Posterior cingulate gyrus (tissue), 11 donors: ENCODE results near the gene CCDC40.

Experiments used
- DNase-seq, 10 donors: peaks; one replicate each; pipeline versions ENCODE4 v3.0.0 to v3.0.0-alpha.2; 2020 to 2021; ENCODE audit warnings: mixed read lengths in 3 of 10
- intact Hi-C: fragments of 100-400 bp; cut with DNase I; formaldehyde crosslinking; loops from one replicate; pipeline ENCODE4 v1.15.1; 2023

Gene CCDC40

GRCh38 chr17:80017226-80018010, 19.0 kb upstream of the CCDC40 start:
- DNase-seq = peak in 3 of 10 donors; percentile 44 to 62 (median 54)
- intact Hi-C loops = no loop called here

GRCh38 chr17:80018917-80019651, 17.4 kb upstream of the CCDC40 start:
- DNase-seq = peak in 1 of 10 donors; percentile 49
- intact Hi-C loops = no loop called here

GRCh38 chr17:80021600-80021999, 14.8 kb upstream of the CCDC40 start:
- intact Hi-C loops = no loop called here
- DNase-seq = peak in 1 of 10 donors; percentile 1

GRCh38 chr17:80023481-80024205, 12.8 kb upstream of the CCDC40 start:
- DNase-seq = peak in 2 of 10 donors; percentile 64 to 84
- intact Hi-C loops = no loop called here

GRCh38 chr17:80024206-80024972, 12.1 kb upstream of the CCDC40 start:
- DNase-seq = peak in 1 of 10 donors; percentile 9
- intact Hi-C loops = no loop called here

GRCh38 chr17:80025140-80025539, 11.3 kb upstream of the CCDC40 start:
- peak in 3 of 10 donors; percentile 10 to 71 (median 36) for DNase-seq
- intact Hi-C loops = no loop called here

- intact Hi-C loops = no loop called here
- DNase-seq = peak in 1 of 10 donors; percentile 18
These were observed 10.6 kb upstream of the CCDC40 start for GRCh38 chr17:80025796-80026195.

GRCh38 chr17:80026359-80027042, 9.9 kb upstream of the CCDC40 start:
- peak in 3 of 10 donors; percentile 22 to 81 (median 53) for DNase-seq
- intact Hi-C loops = no loop called here

- intact Hi-C loops = no loop called here
- DNase-seq = peak in 2 of 10 donors; percentile 48 to 73
These were observed 9.4 kb upstream of the CCDC40 start for GRCh38 chr17:80027043-80027435.

- DNase-seq = peak in 2 of 10 donors; percentile 34 to 61
- intact Hi-C loops = no loop called here
These were observed 8.4 kb upstream of the CCDC40 start for GRCh38 chr17:80028030-80028429.

- peak in 2 of 10 donors; percentile 25 to 88 for DNase-seq
- intact Hi-C loops = no loop called here
These were observed 7.0 kb upstream of the CCDC40 start for GRCh38 chr17:80029258-80029974.

GRCh38 chr17:80030730-80031410, 5.6 kb upstream of the CCDC40 start:
- peak in 2 of 10 donors; percentile 34 to 70 for DNase-seq

GRCh38 chr17:80031691-80032430, 4.6 kb upstream of the CCDC40 start:
- DNase-seq = peak in 2 of 10 donors; percentile 40 to 60
- intact Hi-C loops = no loop called here

More at GRCh38 chr17:80030730-80031410, 5.6 kb upstream of the CCDC40 start:
- intact Hi-C loops = no loop called here

GRCh38 chr17:80032614-80033171, 3.7 kb upstream of the CCDC40 start:
- intact Hi-C loops = no loop called here
- DNase-seq = peak in 2 of 10 donors; percentile 8 to 44

GRCh38 chr17:80033840-80034239, 2.6 kb upstream of the CCDC40 start:
- peak in 1 of 10 donors; percentile 4 for DNase-seq
- intact Hi-C loops = no loop called here

- peak in 4 of 10 donors; percentile 17 to 90 (median 62) for DNase-seq
- intact Hi-C loops = no loop called here
These were observed 1.4 kb upstream of the CCDC40 start for GRCh38 chr17:80034791-80035686.
